Gastroesophageal sphincter (tissue), 3 donors: ENCODE results near the gene SLC39A10.

Experiments used
- CTCF ChIP-seq, 4 experiments: fragments of 200-600 bp in 2 of 4; fragments of 450-650 bp in 2 of 4; sonication (generic) in 1 of 4; IDR thresholded peaks; one replicate each; pipeline ENCODE4 v1.5.1; 2017 to 2019; ENCODE audit warnings: antibody characterized with exemption in 4 of 4, mild to moderate bottlenecking in 2 of 4, moderate library complexity in 2 of 4
- POLR2A ChIP-seq, 2 donors: fragments of 450-650 bp; IDR thresholded peaks; one replicate each; pipeline ENCODE4 v1.6.1; 2017; ENCODE audit warnings: antibody characterized with exemption in 2 of 2, mild to moderate bottlenecking in 2 of 2, moderate library complexity in 1 of 2

GRCh38 chr2:195652911-195653310 lies 4.1 kb upstream of the SLC39A10 start:
- TF ChIP-seq CTCF (IDR thresholded peaks at IDR 0.05) (no peak), POLR2A (IDR thresholded peaks at IDR 0.05) (no peak)
